ENCODE data around the gene SEMA4D. TPM values are rescaled to one million over a fixed set of nuclear protein-coding genes. Genes with fewer than 3 reads are reported as not detected.

Gene SEMA4D
- total RNA-seq, 1 donor from 2014 or later = 13.5 TPM

DNA sequence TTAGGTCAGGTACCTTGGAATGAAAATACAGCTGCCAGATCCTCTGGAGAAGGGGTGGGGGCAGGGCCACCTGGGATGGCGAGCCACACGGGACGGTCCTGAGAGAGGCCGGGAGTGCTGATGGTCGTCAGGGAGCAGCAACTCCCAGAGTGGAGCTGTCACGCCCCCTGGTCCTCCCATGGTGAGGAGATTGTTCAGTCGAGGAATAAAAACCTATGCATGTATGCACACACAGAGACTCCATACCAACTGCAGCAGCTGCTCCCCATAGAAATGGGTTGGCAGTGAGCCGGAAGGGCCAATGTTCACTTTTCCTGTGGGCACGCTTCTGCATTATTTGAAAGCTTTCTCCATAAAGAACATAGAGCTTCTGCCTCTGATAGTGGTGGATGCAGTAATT is 45.2 kb upstream of the SEMA4D start:
- Histone ChIP-seq H3K4me1 (no peaks in the 10 kb centered on the region), H3K27me3 (no peaks in the 10 kb centered on the region), H3K27ac (no peak overlapping the region), H3K9me3 (peaks cover 12% of the 10 kb centered on the region in 2 donors), H3K4me3 (no peak overlapping the region), H3K36me3 (no peaks in the 10 kb centered on the region)
- intact Hi-C loops (cut with DNase I) = loop anchor here (10.0 kb wide), 1 partner anchor 128 kb away; no protein-coding TSS in a partner anchor
- TF ChIP-seq, protein P1, sequence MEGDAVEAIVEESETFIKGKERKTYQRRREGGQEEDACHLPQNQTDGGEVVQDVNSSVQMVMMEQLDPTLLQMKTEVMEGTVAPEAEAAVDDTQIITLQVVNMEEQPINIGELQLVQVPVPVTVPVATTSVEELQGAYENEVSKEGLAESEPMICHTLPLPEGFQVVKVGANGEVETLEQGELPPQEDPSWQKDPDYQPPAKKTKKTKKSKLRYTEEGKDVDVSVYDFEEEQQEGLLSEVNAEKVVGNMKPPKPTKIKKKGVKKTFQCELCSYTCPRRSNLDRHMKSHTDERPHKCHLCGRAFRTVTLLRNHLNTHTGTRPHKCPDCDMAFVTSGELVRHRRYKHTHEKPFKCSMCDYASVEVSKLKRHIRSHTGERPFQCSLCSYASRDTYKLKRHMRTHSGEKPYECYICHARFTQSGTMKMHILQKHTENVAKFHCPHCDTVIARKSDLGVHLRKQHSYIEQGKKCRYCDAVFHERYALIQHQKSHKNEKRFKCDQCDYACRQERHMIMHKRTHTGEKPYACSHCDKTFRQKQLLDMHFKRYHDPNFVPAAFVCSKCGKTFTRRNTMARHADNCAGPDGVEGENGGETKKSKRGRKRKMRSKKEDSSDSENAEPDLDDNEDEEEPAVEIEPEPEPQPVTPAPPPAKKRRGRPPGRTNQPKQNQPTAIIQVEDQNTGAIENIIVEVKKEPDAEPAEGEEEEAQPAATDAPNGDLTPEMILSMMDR (IDR thresholded peaks at IDR 0.05) = no peak
- DNase-seq (ENCODE audit: low spot score in 2 of 2) = no peak

DNA sequence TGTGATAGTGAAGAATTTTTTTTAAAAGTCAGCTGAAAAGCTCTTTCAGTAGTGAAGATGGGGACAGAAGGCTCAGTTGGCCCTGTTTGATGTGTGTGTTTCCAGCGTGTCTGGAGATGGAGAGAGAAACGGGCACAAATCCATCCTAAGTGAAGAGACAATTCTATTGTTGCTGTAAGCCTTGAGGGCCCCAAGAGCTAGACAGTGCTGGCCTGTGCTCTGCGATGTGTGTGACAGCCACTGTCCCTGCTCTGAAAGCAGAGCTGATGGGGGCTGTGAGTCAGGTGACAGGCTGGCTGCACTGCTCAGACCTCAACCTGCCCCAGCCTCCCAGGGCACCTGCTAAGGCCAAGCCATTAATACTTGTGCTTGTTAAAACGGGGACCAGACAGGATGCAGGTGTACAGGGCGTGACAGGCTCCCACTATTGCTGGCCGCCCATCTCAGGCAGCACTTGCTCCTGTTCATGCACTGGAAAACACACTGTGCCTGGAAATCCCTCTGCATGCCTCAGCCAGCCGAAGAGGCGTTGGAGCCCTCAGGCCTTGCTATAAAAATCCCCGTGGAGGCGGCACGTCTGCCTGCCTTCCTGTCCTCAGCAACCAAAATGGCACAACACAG is 44.6 kb upstream of the SEMA4D start:
- H3K4me3 ChIP-seq = no peak overlapping the region
- no peaks in the 10 kb centered on the region for H3K4me1 ChIP-seq
- no peaks in the 10 kb centered on the region for H3K27me3 ChIP-seq
- no peaks in the 10 kb centered on the region for H3K36me3 ChIP-seq
- intact Hi-C loops (cut with DNase I) = loop anchor here (10.0 kb wide), 1 partner anchor 128 kb away; no protein-coding TSS in a partner anchor
- H3K27ac ChIP-seq = no peak overlapping the region
- TF ChIP-seq, protein P1 (IDR thresholded peaks at IDR 0.05) = no peak
- no peak for DNase-seq (ENCODE audit: low spot score in 2 of 2)
- peaks cover 12% of the 10 kb centered on the region in 2 donors for H3K9me3 ChIP-seq

DNA sequence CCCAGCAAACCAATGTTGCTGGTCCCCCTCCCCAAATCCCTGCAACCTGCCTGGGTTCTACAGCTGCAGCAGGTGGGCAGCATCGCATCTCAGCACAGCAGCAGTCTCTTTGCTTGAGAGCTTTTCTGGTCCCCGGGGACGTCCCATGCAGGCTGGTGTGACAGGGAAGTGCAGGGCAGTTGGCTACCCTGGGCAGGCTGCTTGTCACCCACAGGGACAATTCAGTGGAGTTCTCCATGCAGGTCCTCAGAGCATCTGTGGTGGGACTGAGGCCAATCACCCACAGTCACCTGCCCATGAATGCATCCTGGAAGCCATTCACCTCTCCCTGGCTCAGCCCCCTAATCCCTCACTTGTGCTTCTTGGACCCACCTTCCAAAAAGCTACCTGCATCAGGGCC is 43.9 kb upstream of the SEMA4D start:
- Histone ChIP-seq H3K4me3 (no peak overlapping the region), H3K27ac (no peak overlapping the region), H3K36me3 (no peaks in the 10 kb centered on the region), H3K4me1 (no peaks in the 10 kb centered on the region), H3K27me3 (no peaks in the 10 kb centered on the region), H3K9me3 (peaks cover 9 to 12% of the 10 kb centered on the region in 2 donors)
- TF ChIP-seq, protein P1 (IDR thresholded peaks at IDR 0.05) = no peak
- intact Hi-C loops (cut with DNase I) = loop anchor here (10.0 kb wide), 1 partner anchor 127 kb away; no protein-coding TSS in a partner anchor
- DNase-seq (ENCODE audit: low spot score in 2 of 2) = no peak

DNA sequence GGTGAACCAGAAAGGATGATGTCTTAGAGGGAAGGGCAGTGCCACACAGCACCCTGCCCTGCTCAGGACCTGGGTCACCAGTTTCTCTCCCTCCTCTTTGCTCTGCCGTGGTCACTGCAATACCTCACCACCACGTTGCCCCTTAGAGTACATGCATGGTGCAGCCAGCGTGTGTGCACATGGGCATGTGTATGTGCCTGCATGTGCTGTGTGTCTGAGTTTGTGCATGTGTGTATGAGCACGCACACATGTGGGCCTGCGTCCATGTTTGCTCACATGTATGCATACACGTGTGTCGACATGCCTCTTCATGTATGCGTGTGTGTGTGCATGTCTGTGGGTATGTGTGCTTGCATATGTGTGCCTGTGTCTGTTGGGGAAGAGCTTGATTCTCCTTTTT is 41.5 kb upstream of the SEMA4D start:
- intact Hi-C loops (cut with DNase I) = no loop called here
- no peaks in the 10 kb centered on the region for H3K4me1 ChIP-seq
- TF ChIP-seq, protein P1 (IDR thresholded peaks at IDR 0.05) = no peak
- DNase-seq (ENCODE audit: low spot score in 2 of 2) = no peak
- H3K36me3 ChIP-seq = no peaks in the 10 kb centered on the region
- no peaks in the 10 kb centered on the region for H3K9me3 ChIP-seq
- H3K27me3 ChIP-seq = no peaks in the 10 kb centered on the region
- no peak overlapping the region for H3K4me3 ChIP-seq
- no peak overlapping the region for H3K27ac ChIP-seq

DNA sequence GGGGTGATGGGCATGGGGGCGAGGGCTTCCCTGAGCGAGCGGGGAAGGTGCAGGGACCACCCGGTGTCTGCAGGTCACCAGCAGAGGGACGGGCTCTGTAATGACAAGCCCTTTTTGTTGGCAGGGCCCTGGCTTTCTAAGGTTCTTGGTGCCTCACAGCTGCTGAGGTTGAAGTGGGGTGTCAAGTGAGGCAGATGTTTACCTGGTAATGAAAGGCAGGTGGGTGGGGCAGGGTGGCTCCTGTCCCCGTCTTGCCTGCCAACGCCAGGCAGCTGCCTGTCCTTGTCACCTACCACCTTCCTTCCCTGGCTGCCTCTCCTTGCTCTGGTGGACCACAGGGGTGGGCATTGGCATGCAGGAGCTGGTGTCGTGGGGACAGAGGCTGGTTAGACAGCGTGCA is 41.0 kb upstream of the SEMA4D start:
- TF ChIP-seq, protein P1 (IDR thresholded peaks at IDR 0.05) = no peak
- intact Hi-C loops (cut with DNase I) = no loop called here
- DNase-seq (ENCODE audit: low spot score in 2 of 2) = no peak
- no peaks in the 10 kb centered on the region for H3K36me3 ChIP-seq
- no peak overlapping the region for H3K4me3 ChIP-seq
- no peaks in the 10 kb centered on the region for H3K27me3 ChIP-seq
- no peaks in the 10 kb centered on the region for H3K4me1 ChIP-seq
- H3K9me3 ChIP-seq = no peaks in the 10 kb centered on the region
- no peak overlapping the region for H3K27ac ChIP-seq

Measured in ascending aorta (tissue), 2 donors.